Vagina (tissue), 2 donors: Measurements from ENCODE around the gene RAB3IP. TPM values are rescaled to one million over a fixed set of nuclear protein-coding genes. Genes with fewer than 3 reads are reported as not detected.
A peak's percentile ranks its signal among the peaks of the same experiment; 100 is the strongest.

Experiments used
- DNase-seq, 2 donors: peaks; one replicate each; pipeline ENCODE4 v3.0.0-alpha.2; 2017; ENCODE audit errors: extremely low spot score in 2 of 2
- H3K27ac ChIP-seq: fragments of 200-600 bp; sonication (generic); one replicate; pipeline ENCODE4 v1.5.1; 2019
- H3K27me3 ChIP-seq: fragments of 200-600 bp; sonication (generic); one replicate; pipeline ENCODE4 v1.5.1; 2019
- H3K36me3 ChIP-seq, 2 donors: fragments of 200-600 bp; sonication (generic); one replicate each; pipeline ENCODE4 v1.5.1; 2017 to 2019
- H3K4me1 ChIP-seq: fragments of 200-600 bp; sonication (generic); one replicate; pipeline ENCODE4 v1.5.1; 2019
- H3K4me3 ChIP-seq, 2 donors: fragments of 200-600 bp; sonication (generic); 1 replicate in 1 of 2; 2 replicates in 1 of 2; pipeline ENCODE4 v1.5.1; 2016 to 2019
- H3K9me3 ChIP-seq: fragments of 200-600 bp; sonication (generic); one replicate; pipeline ENCODE4 v1.5.1; 2019
- POLR2A ChIP-seq, 2 donors: fragments of 450-650 bp; IDR thresholded peaks; one replicate each; pipeline ENCODE4 v1.6.1; 2017; ENCODE audit warnings: antibody characterized with exemption in 2 of 2, mild to moderate bottlenecking in 2 of 2, moderate library complexity in 2 of 2
- POLR2AphosphoS5 ChIP-seq, 2 donors: sonication (generic); formaldehyde crosslinking; IDR thresholded peaks; one replicate each; pipeline ENCODE4 v1.9.0; 2017; ENCODE audit warnings: antibody characterized with exemption in 2 of 2, mild to moderate bottlenecking in 2 of 2, low read depth in 1 of 2; ENCODE audit not compliant: insufficient read depth in 1 of 2
- intact Hi-C: fragments of 100-400 bp; cut with DNase I; formaldehyde crosslinking; loops from one replicate; pipeline ENCODE4 v1.15.1; 2023
- total RNA-seq: library from RNA; depleted of rRNA; stranded (reverse); fragments of >200 nt; gene quantifications from one replicate; pipeline ENCODE4 v1.2.3, GENCODE V29; 2016
- TF ChIP-seq, protein P1 (sequence below), 3 experiments: fragments of 450-650 bp in 2 of 3; fragments of 200-600 bp in 1 of 3; sonication (generic) in 1 of 3; IDR thresholded peaks; one replicate each; pipeline ENCODE4 v1.5.1; 2017 to 2019; ENCODE audit warnings: antibody characterized with exemption in 3 of 3, mild to moderate bottlenecking in 2 of 3, moderate library complexity in 2 of 3

RAB3IP gene
- total RNA-seq, 1 donor from 2014 or later = 7.9 TPM

DNA sequence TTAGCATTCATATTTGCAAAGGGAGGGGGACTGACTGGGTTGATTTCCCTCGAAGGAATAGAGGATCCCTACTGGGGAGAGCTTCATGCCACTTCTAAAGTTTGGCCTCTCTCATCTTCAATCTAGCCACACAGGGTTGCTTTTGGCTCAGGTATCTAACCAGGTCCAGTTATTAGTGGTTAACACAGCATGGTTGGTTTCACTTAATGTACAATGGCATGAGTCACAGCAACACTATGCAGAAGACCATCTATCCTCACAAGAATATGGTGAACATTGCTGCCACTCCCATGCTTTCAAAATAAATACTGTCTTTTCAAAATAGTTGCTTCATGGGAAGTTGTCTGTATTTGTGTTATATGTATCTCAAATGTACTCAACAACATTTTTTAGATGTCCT, 6.6 kb upstream of the RAB3IP start:
- no peaks in the 10 kb centered on the region for H3K9me3 ChIP-seq
- no peaks in the 10 kb centered on the region for H3K36me3 ChIP-seq
- TF ChIP-seq POLR2A (IDR thresholded peaks at IDR 0.05) (no peak), POLR2AphosphoS5 (IDR thresholded peaks at IDR 0.05; ENCODE audit: insufficient read depth in 1 of 2, low read depth in 1 of 2) (no peak)
- TF ChIP-seq, protein P1, sequence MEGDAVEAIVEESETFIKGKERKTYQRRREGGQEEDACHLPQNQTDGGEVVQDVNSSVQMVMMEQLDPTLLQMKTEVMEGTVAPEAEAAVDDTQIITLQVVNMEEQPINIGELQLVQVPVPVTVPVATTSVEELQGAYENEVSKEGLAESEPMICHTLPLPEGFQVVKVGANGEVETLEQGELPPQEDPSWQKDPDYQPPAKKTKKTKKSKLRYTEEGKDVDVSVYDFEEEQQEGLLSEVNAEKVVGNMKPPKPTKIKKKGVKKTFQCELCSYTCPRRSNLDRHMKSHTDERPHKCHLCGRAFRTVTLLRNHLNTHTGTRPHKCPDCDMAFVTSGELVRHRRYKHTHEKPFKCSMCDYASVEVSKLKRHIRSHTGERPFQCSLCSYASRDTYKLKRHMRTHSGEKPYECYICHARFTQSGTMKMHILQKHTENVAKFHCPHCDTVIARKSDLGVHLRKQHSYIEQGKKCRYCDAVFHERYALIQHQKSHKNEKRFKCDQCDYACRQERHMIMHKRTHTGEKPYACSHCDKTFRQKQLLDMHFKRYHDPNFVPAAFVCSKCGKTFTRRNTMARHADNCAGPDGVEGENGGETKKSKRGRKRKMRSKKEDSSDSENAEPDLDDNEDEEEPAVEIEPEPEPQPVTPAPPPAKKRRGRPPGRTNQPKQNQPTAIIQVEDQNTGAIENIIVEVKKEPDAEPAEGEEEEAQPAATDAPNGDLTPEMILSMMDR (IDR thresholded peaks at IDR 0.05) = no peak
- H3K4me1 ChIP-seq = no peaks in the 10 kb centered on the region
- no peak overlapping the region for H3K27ac ChIP-seq
- no peak overlapping the region for H3K4me3 ChIP-seq
- no peaks in the 10 kb centered on the region for H3K27me3 ChIP-seq
- intact Hi-C loops = no loop called here
- no peak for DNase-seq

DNA sequence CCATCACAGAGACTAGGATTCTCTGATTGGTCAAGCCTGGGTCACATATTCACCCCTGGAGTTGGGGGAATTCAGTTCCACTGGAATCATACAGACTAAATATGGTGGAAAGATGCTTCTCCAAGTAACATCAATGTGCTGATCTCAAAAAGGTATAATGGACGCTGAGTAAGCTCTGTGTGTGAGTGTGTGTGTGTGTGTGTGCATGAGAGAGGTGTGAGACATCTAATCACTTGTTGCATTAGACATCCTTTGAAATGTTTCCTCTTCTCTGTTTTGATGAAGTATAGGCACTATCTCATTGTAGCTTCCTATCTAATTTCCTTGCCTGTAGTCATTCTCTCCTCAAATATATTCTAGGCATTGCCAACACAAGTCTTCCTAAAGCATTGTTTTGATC, 5.0 kb upstream of the RAB3IP start:
- Histone ChIP-seq H3K36me3 (no peaks in the 10 kb centered on the region), H3K9me3 (no peaks in the 10 kb centered on the region), H3K4me3 (no peak overlapping the region), H3K4me1 (no peaks in the 10 kb centered on the region), H3K27me3 (no peaks in the 10 kb centered on the region), H3K27ac (no peak overlapping the region)
- TF ChIP-seq POLR2AphosphoS5 (IDR thresholded peaks at IDR 0.05; ENCODE audit: insufficient read depth in 1 of 2, low read depth in 1 of 2) (no peak), POLR2A (IDR thresholded peaks at IDR 0.05) (no peak)
- TF ChIP-seq, protein P1 (IDR thresholded peaks at IDR 0.05) = no peak
- intact Hi-C loops = no loop called here
- DNase-seq = no peak

DNA sequence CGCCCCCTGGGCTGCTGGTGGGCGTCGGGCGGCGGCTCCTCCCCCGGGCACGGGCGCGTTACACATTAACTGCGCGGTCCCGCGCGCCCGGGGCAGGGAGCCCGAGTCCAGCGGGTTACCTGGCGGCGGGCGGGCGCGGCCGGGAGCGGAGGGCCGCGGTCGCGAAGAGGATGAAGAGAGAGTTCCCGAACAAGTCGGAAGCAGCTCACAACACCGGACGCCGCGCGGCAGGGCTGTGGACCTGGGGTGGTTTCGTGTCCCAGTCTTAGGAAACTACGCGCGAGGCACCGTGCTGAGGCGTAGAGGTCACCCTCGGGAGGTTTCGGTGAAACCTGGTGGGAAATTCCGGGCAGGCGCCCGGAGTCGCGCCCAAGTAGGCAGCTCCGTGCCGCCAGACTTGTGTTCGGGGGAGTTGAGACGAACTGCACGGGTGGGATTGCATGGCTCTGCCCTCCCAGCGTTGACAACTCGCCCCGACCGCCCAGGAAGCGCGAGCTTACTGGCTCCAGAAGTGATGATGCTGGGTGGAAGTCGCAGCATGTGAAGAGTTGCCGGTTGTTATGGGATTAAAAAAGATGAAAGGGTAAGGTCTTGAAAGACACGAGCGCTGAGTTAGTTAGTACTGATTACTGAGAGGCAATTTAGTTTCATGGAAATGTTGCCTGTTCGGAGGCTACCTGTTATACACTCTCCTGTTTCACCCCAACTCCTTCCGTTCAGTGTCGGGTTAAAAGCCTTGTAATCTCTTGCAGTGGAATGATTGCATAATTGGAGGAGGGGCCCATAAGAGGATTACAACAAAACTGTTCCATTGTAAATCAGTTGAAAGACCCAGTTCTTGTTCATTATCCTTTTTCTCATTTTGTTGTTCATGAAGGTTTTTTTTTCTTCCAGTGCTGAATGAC, 879 bp downstream of the RAB3IP start:
- peaks cover 11% of the 10 kb centered on the region for H3K4me1 ChIP-seq
- no peaks in the 10 kb centered on the region for H3K27me3 ChIP-seq
- peak overlapping the region; percentile 66 for H3K27ac ChIP-seq
- intact Hi-C loops = no loop called here
- TF ChIP-seq, protein P1 (IDR thresholded peaks at IDR 0.05) = no peak
- TF ChIP-seq POLR2AphosphoS5 (IDR thresholded peaks at IDR 0.05; ENCODE audit: insufficient read depth in 1 of 2, low read depth in 1 of 2) = peak in 1 of 2 donors; percentile 36
- peak overlapping the region; percentile 69 to 97 for H3K4me3 ChIP-seq
- no peaks in the 10 kb centered on the region for H3K9me3 ChIP-seq
- H3K36me3 ChIP-seq = no peaks in the 10 kb centered on the region
- no peak for DNase-seq

DNA sequence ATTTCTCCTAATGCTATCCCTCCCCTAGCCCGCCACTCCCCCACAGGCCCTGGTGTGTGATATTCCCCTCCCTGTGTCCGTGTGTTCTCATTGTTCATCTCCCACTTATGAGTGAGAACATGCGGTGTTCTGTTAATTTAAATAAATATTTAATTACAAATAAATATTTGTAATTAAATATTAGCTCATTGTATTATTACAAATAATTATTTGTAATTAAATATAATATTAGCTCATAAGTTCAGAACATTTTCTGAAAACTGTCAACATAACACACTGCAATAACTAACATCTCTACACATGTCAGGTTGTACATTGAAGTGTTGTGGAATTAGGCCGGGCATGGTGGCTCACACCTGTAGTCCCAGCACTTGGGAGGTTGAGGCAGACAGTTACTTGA, 5.4 kb downstream of the RAB3IP start:
- H3K4me1 ChIP-seq = peaks cover 11% of the 10 kb centered on the region
- H3K27me3 ChIP-seq = no peaks in the 10 kb centered on the region
- no peaks in the 10 kb centered on the region for H3K36me3 ChIP-seq
- H3K9me3 ChIP-seq = no peaks in the 10 kb centered on the region
- intact Hi-C loops = no loop called here
- no peak for DNase-seq
- H3K27ac ChIP-seq = no peak overlapping the region
- H3K4me3 ChIP-seq = no peak overlapping the region
- TF ChIP-seq POLR2A (IDR thresholded peaks at IDR 0.05) (no peak), POLR2AphosphoS5 (IDR thresholded peaks at IDR 0.05; ENCODE audit: insufficient read depth in 1 of 2, low read depth in 1 of 2) (no peak)
- TF ChIP-seq, protein P1 (IDR thresholded peaks at IDR 0.05) = no peak

DNA sequence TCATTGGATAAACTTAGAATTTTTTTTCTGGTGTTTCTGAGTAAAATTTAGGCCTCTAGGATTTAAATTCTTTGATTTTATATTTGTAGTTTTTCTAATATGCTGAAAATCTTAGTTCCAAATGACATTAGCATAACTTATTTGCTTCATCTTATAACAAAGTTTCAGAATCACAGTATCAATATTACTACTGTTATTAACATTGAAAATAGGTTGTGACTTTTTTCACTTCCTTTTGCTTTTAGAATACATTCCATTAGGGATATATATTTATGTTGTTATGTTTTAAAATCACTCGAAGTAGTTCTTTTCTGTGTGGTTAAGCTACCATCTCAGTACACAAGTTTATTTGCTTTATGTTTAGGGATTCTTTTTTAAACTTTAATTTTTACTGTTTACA, 12.8 kb downstream of the RAB3IP start:
- H3K36me3 ChIP-seq = peaks cover 0 to 13% of the 10 kb centered on the region in 2 donors
- H3K27ac ChIP-seq = no peak overlapping the region
- H3K9me3 ChIP-seq = no peaks in the 10 kb centered on the region
- no peaks in the 10 kb centered on the region for H3K4me1 ChIP-seq
- DNase-seq = no peak
- intact Hi-C loops = no loop called here
- no peak overlapping the region for H3K4me3 ChIP-seq
- no peaks in the 10 kb centered on the region for H3K27me3 ChIP-seq
- no peak for TF ChIP-seq POLR2AphosphoS5 (IDR thresholded peaks at IDR 0.05; ENCODE audit: insufficient read depth in 1 of 2, low read depth in 1 of 2)
- TF ChIP-seq, protein P1 (IDR thresholded peaks at IDR 0.05) = no peak
- TF ChIP-seq POLR2A (IDR thresholded peaks at IDR 0.05) = no peak
